Endothelial cell of umbilical vein (primary cell): ENCODE results near the gene CTTN. TPM values are rescaled to one million over a fixed set of nuclear protein-coding genes. Genes with fewer than 3 reads are reported as not detected.

Source experiments
- BruUV-seq: library from RNA; stranded (reverse); fragments of 400-500 nt; replicated peaks from 2 replicates; lab custom pipeline; 2021; lab: Mats Ljungman, UMichigan
- CTCF ChIA-PET: fragments of 300-600, 350-600 bp; sonication (Branson Sonifier 250); formaldehyde crosslinking; loops from one replicate; lab custom pipeline; 2021; ENCODE audit warnings: antibody characterized with exemption, inconsistent platforms; lab: Charles Lee
- POLR2A ChIA-PET: fragments of 300-600, 350-600 bp; sonication (Branson Sonifier 250); formaldehyde crosslinking; loops from one replicate; lab custom pipeline; 2021; ENCODE audit warnings: antibody characterized with exemption, inconsistent platforms; lab: Charles Lee
- DNase-seq: peaks from one replicate; pipeline ENCODE4 v3.0.0-alpha.2; 2011; ENCODE audit warnings: low read depth, low spot score
- FAIRE-seq: peaks from 2 replicates; lab custom pipeline; 2011; peaks lifted over from hg19 to GRCh38; lab: Jason Lieb, UNC
- H2AFZ ChIP-seq: 2 replicates; pipeline ENCODE4 v1.6.0; 2012; ENCODE audit warnings: low read depth, low read length, control low read depth, inconsistent platforms
- H3K27ac ChIP-seq: 2 replicates; pipeline ENCODE4 v1.5.1; 2011; ENCODE audit warnings: low read depth, mild to moderate bottlenecking, control low read depth, low read length, moderate library complexity; ENCODE audit not compliant: insufficient read depth
- H3K27me3 ChIP-seq, 2 experiments: 2 replicates each; pipeline versions ENCODE4 v1.6.0 to v1.6.1; 2011; ENCODE audit warnings: low read length in 2 of 2, mixed read lengths in 1 of 2; ENCODE audit not compliant: control insufficient read depth in 2 of 2, insufficient read depth in 2 of 2
- H3K36me3 ChIP-seq, 2 experiments: 2 replicates in 1 of 2; 3 replicates in 1 of 2; pipeline ENCODE4 v1.5.1; 2011; ENCODE audit warnings: low read length in 2 of 2, mild to moderate bottlenecking in 1 of 2, moderate library complexity in 1 of 2; ENCODE audit not compliant: control insufficient read depth in 2 of 2, insufficient read depth in 2 of 2; ENCODE audit errors: extremely low read depth in 1 of 2
- H3K4me1 ChIP-seq: 3 replicates; pipeline ENCODE4 v1.5.1; 2011; ENCODE audit warnings: mild to moderate bottlenecking, low read length; ENCODE audit not compliant: control insufficient read depth, insufficient read depth; ENCODE audit errors: extremely low read depth
- H3K4me2 ChIP-seq: 2 replicates; pipeline ENCODE4 v1.6.1; 2011; ENCODE audit warnings: low read length, control low read depth, mixed read lengths; ENCODE audit not compliant: insufficient read depth
- H3K4me3 ChIP-seq, 3 experiments: fragments of 200-600 bp in 1 of 3; sonication (generic), shearing (Covaris generic) in 1 of 3; replicated peaks in 1 of 3; 2 replicates each; pipeline ENCODE4 v1.5.1; 2011 to 2016; ENCODE audit warnings: control low read depth in 3 of 3, low read length in 3 of 3, mild to moderate bottlenecking in 2 of 3, inconsistent platforms in 1 of 3, low read depth in 1 of 3, moderate library complexity in 1 of 3; ENCODE audit not compliant: insufficient read depth in 1 of 3
- H3K79me2 ChIP-seq: 2 replicates; pipeline ENCODE4 v1.6.0; 2012; ENCODE audit warnings: low read length, inconsistent platforms; ENCODE audit not compliant: control insufficient read depth, insufficient read depth
- H3K9ac ChIP-seq: replicated peaks from 2 replicates; pipeline ENCODE3; 2011; ENCODE audit warnings: low read length, control low read depth; ENCODE audit not compliant: insufficient read depth; ENCODE audit errors: extremely low read depth
- H3K9me1 ChIP-seq: replicated peaks from 3 replicates; pipeline ENCODE4 v1.6.0; 2011; ENCODE audit warnings: mild to moderate bottlenecking, low read length; ENCODE audit not compliant: control insufficient read depth, insufficient read depth; ENCODE audit errors: extremely low read depth
- H3K9me3 ChIP-seq: replicated peaks from 2 replicates; pipeline ENCODE4 v1.5.1; 2012; ENCODE audit warnings: low read length, inconsistent platforms; ENCODE audit not compliant: control insufficient read depth, insufficient read depth
- H4K20me1 ChIP-seq: replicated peaks from 2 replicates; pipeline ENCODE3; 2011; ENCODE audit warnings: mild to moderate bottlenecking, low read length; ENCODE audit not compliant: control insufficient read depth, insufficient read depth; ENCODE audit errors: extremely low read depth
- CTCF ChIP-seq, 2 donors: IDR thresholded peaks; 1 replicate in 1 of 2; 2 replicates in 1 of 2; pipeline ENCODE4 v1.5.1; 2011; ENCODE audit warnings: low read length in 2 of 2, mild to moderate bottlenecking in 2 of 2, moderate library complexity in 2 of 2, control low read depth in 1 of 2, inconsistent platforms in 1 of 2, low read depth in 1 of 2; ENCODE audit not compliant: insufficient read depth in 1 of 2; ENCODE audit errors: extremely low read depth in 1 of 2
- EZH2 ChIP-seq: IDR thresholded peaks from 2 replicates; pipeline ENCODE4 v1.6.1; 2012; ENCODE audit warnings: borderline replicate concordance, low read depth, mild to moderate bottlenecking, moderate library complexity, low read length, inconsistent platforms; ENCODE audit not compliant: severe bottlenecking
- FOS ChIP-seq: IDR thresholded peaks from 2 replicates; pipeline ENCODE4 v1.6.1; 2011; ENCODE audit warnings: mild to moderate bottlenecking, low read length, moderate library complexity, borderline replicate concordance; ENCODE audit not compliant: insufficient read depth
- GATA2 ChIP-seq: IDR thresholded peaks from 2 replicates; pipeline ENCODE4 v1.7.0; 2011; ENCODE audit warnings: low read depth, mild to moderate bottlenecking, moderate library complexity, mixed read lengths, low read length; ENCODE audit not compliant: insufficient read length, insufficient read depth
- JUN ChIP-seq: IDR thresholded peaks from 2 replicates; pipeline ENCODE4 v1.6.1; 2011; ENCODE audit warnings: borderline replicate concordance, low read depth; ENCODE audit not compliant: insufficient read length, insufficient read depth
- MAX ChIP-seq: IDR thresholded peaks from 2 replicates; pipeline ENCODE4 v1.6.1; 2011; ENCODE audit not compliant: insufficient read depth, insufficient read length
- MYC ChIP-seq: IDR thresholded peaks from one replicate; pipeline ENCODE4 v1.6.1; 2011; ENCODE audit warnings: mild to moderate bottlenecking, low read depth, low read length
- POLR2A ChIP-seq: IDR thresholded peaks from 2 replicates; pipeline ENCODE4 v1.6.1; 2012; ENCODE audit warnings: low read depth, mild to moderate bottlenecking, control low read depth, low read length
- POLR2AphosphoS5 ChIP-seq: IDR thresholded peaks from 2 replicates; pipeline ENCODE4 v1.6.1; 2012; ENCODE audit warnings: low read depth, mild to moderate bottlenecking, control low read depth, low read length, moderate library complexity; ENCODE audit not compliant: insufficient read depth
- dilution Hi-C: fragments of 300-500 bp; cut with MboI; formaldehyde crosslinking; loops from one replicate; pipeline ENCODE4 v1.15.0; 2019; ENCODE audit warnings: low sequenced_read_pairs; ENCODE audit not compliant: extremely low pct_ligation_motif_present
- intact Hi-C: fragments of 100-400 bp; cut with micrococcal nuclease; formaldehyde crosslinking; loops from one replicate; pipeline ENCODE4 v1.10.0; 2022
- polyA plus RNA-seq, 4 experiments: library from polyadenylated mRNA; depleted of rRNA in 3 of 4; stranded (reverse) in 3 of 4; unstranded in 1 of 4; fragments of >200 nt; gene quantifications; 2 replicates each; pipeline versions ENCODE4 v1.2.1 to v1.2.3, GENCODE V29; 2011 to 2012; ENCODE audit warnings: missing spikeins in 1 of 4
- total RNA-seq: library from RNA; stranded (reverse); gene quantifications from 2 replicates; pipeline ENCODE4 v1.2.3, GENCODE V29; 2021

CTTN gene
- total and polyA plus RNA-seq, 2 donors (not counting 3 experiments of a cell fraction or from before 2014, with no cell fraction given) = 161 to 330 TPM

- POLR2A ChIA-PET = interaction anchor here (0.6 kb wide), 1 partner anchor 69 kb away, joined by 8 read pairs; no protein-coding TSS in a partner anchor
- CTCF ChIA-PET = interaction anchor here (1.5 kb wide), 1 partner anchor 15 kb away, joined by 3 read pairs; the partner anchor contains the start of gene CTTN
- FAIRE-seq (no peak), DNase-seq (no peak)
- H3K27me3 ChIP-seq = no peaks in the 10 kb centered on the region
- no peaks in the 10 kb centered on the region for H3K9me1 ChIP-seq
- intact Hi-C loops (no loop called here), dilution Hi-C loops (no loop called here)
- H3K4me1 ChIP-seq = no peaks in the 10 kb centered on the region
- H2AFZ ChIP-seq = no peak overlapping the region
- BruUV-seq = no TSS peak
- no peaks in the 10 kb centered on the region for H3K9me3 ChIP-seq
- H3K9ac ChIP-seq = no peak overlapping the region
- no peaks in the 10 kb centered on the region for H4K20me1 ChIP-seq
- H3K4me3 ChIP-seq = no peak overlapping the region
- no peak overlapping the region for H3K27ac ChIP-seq
- TF ChIP-seq GATA2 (no peak), MAX (no peak), CTCF (IDR thresholded peaks at IDR 0.05; ENCODE audit: extremely low read depth in 1 of 2, insufficient read depth in 1 of 2, low read depth in 1 of 2, low read length in 2 of 2) (no peak), FOS (no peak), MYC (no peak), POLR2A (no peak), POLR2AphosphoS5 (no peak), EZH2 (no peak), JUN (no peak)
- no peak overlapping the region for H3K4me2 ChIP-seq
- peaks cover 1 to 10% of the 10 kb centered on the region in 2 experiments for H3K36me3 ChIP-seq
- H3K79me2 ChIP-seq = peaks cover 4% of the 10 kb centered on the region
Measured at GRCh38 chr11:70383664-70384565, 14.4 kb upstream of the CTTN start.
